ENCODE measurements around the gene MCU.
"Not testable (repeated sequence)": the region's sequence is repeated elsewhere in the genome, so short reads cannot be mapped to it uniquely, and the experiment has no call there.

The MCU gene

GRCh38 chr10:72686430-72686829 lies 5.5 kb upstream of the MCU start:
- DNase-seq (ENCODE audit: low read depth, low spot score), result not testable (repeated sequence)

- no peak for DNase-seq (ENCODE audit: low read depth, low spot score)
These were observed 4.9 kb upstream of the MCU start for GRCh38 chr10:72687035-72687434.

DNA sequence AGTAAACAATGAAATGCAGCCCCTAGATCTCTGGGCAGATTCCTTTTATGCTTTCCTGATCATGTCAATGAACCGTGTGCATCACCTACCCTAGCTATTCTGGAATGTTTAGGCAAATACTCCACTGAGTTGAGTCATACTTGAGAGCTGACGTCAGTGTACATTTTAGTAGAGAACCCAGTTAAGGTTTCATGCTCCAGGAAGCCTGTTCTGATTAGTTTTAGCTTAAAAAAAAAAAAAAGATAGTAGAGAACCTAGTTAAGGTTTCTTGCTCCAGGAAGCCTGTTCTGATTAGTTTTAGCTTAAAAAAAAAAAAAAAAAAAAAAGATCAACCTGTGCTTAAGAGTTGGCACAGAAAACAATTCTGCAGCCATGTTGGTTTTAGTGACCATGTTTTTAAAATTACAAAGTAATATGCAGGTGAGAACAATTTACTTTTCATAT lies 3.7 kb upstream of the MCU start:
- DNase-seq (ENCODE audit: low read depth, low spot score), result peak; percentile 89

DNA sequence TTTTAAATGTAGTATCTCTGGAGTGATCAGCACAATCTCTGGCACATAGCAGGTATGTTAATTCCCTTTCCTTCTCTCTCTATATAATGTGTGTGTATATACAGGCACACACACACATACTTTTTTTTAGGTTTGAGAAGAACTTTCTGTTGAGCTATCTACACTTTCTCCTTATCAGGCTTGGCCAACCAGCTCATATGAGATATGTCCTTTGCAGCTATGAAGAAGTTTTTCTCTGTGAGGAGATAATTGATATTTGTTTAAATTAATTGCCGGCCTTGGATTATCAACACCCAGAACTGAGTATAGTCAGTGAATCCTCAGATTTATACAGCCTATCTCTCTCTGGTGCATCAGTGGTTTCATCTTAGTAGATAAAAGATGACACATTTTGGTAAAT lies 2.3 kb upstream of the MCU start:
- no peak for DNase-seq (ENCODE audit: low read depth, low spot score)

DNA sequence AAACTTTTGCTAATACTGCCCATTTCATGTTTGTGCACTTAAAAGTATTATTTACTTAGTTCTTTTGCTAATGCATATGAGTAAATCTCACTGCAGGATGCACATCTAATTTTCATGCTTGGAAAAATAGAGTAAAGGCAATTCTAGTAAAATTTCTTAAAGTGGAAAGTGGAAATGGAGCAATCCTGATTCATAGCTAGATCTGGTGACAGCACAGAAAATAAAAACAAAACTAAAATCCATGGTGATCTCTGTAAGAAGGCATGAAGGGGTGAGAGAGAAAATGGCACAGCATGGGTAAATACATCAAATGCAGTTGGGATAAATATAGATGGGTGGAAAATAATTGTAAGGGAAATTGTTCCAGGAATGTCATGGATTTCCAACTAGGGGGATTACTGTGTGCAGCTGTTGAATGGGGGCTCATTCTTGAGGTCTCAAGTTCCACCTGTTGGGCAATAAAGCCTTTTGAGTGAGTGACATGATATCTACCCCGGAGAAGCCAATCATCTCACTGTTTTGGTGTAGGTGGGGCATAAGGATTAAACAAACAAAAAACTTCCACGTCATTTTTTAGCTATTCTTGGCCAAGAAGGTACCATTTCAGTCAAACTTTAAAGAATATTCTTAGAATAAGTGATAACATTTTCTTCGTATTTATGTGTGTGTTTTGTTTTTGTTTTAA lies 1.7 kb upstream of the MCU start:
- no peak for DNase-seq (ENCODE audit: low read depth, low spot score)

DNA sequence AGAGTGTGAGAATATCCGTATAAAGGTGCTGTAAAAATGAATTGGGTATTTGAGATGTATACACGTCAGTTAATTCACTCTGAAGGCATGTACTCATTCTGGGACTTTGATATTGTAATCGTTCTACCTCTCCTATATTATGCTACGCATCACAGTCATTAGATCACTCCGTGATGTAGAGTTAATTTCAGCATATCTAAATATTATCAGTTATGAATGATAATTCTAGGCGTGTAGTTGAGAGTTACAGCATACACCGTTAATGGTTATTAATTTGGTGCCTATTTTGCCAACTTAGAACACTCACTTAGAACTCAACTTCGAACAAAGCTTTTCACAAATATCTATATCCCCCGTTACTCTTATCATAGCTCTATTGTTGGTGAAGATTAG lies 477 bp upstream of the MCU start:
- DNase-seq (ENCODE audit: low read depth, low spot score), result no peak

DNA sequence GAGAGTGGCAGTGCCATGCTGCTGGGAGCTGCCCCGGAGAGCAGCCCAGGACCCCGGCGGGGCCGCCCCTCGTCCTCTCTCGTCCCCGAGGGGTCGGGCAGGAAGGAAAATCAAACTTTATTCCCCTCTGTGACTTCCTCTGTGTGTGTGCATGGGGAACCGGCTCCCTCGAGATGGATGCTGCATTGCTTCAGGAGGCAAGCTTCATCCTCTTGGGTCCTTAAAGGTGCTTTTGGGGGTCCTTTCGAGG lies 726 bp downstream of the MCU start:
- DNase-seq (ENCODE audit: low read depth, low spot score), result no peak

GRCh38 chr10:72692994-72693781 lies 1.2 kb downstream of the MCU start:
- DNase-seq (ENCODE audit: low read depth, low spot score), result peak; percentile 52

GRCh38 chr10:72694476-72695369 lies 2.8 kb downstream of the MCU start:
- peak; percentile 56 for DNase-seq (ENCODE audit: low read depth, low spot score)

DNA sequence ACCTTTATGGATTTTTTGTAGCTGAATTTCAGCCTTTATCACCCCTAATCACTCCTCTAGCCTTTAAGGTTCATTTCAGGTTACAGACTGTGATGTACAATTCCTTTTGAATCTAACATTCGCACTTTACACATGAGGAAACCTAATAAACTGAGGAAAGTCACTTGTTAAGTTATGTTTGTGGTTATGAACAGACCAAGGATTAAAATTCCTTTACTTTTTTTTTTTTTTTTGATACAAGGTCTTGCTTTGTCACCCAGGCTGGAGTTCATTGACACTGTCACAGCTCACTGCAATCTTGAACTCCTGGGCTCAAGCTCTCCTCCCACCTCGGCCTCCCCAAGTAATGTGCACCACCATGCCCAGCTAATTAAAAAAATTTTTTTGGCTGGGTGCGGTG lies 3.6 kb downstream of the MCU start:
- DNase-seq (ENCODE audit: low read depth, low spot score), result peak; percentile 35

GRCh38 chr10:72697716-72698115 lies 5.8 kb downstream of the MCU start:
- no peak for DNase-seq (ENCODE audit: low read depth, low spot score)

- not testable (repeated sequence) for DNase-seq (ENCODE audit: low read depth, low spot score)
These were observed 10.5 kb downstream of the MCU start for GRCh38 chr10:72702465-72702864.

- DNase-seq (ENCODE audit: low read depth, low spot score), result peak; percentile 37
These were observed 11.1 kb downstream of the MCU start for GRCh38 chr10:72702868-72703581.

DNA sequence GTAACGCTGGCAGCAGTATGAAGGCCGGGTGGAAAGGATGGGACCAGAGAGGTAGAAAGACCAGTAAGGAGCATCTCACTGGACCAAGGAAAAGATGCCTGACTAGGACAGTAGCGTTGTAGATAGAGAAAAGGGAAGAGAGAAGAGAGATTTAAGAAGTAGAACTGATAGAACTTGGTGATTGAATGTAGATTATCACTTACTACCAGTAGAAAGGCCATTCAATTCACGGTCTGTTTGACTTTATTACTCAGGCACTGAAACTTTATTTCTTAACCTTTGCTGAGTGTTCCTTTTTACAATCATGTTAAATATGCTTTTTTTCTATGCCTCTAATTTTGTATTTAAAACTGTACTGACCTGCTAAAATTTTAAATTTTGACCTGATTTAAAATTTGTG lies 12.2 kb downstream of the MCU start:
- no peak for DNase-seq (ENCODE audit: low read depth, low spot score)

GRCh38 chr10:72709041-72709440 lies 17.1 kb downstream of the MCU start:
- DNase-seq (ENCODE audit: low read depth, low spot score), result peak; percentile 34

- peak; percentile 43 for DNase-seq (ENCODE audit: low read depth, low spot score)
These were observed 20.2 kb downstream of the MCU start for GRCh38 chr10:72712136-72712535.

DNA sequence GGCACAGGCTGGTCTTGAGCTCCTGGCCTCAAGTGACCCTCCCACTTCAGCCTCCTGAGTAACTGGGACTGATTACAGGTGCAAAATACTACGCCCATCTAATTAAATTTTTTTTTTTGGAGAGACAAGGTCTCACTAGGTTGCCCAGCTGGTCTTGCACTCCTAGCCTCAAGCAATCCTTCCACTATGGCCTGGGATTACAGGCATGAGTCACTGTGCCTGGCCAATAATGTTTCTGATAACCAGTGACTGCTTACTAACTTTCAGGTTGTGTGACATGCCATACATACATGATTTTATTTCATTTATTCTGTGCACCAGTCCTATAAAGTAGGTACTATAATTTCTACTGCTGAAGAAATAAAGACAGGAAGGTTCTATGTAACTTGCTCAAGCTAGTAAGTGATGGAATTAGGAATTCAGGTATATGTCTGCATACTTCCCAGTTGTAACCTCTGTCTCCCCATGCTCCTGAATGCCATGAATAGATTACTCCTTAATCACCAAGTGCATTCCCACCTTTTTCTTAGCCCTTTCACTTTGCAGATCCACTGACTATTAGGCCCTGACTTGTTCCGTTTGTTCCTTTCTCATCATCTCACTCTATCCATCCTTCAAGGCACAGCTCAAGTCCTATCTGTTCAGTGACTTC lies 28.1 kb downstream of the MCU start:
- peak; percentile 40 for DNase-seq (ENCODE audit: low read depth, low spot score)

GRCh38 chr10:72720814-72721660 lies 29.1 kb downstream of the MCU start:
- no peak for DNase-seq (ENCODE audit: low read depth, low spot score)

DNA sequence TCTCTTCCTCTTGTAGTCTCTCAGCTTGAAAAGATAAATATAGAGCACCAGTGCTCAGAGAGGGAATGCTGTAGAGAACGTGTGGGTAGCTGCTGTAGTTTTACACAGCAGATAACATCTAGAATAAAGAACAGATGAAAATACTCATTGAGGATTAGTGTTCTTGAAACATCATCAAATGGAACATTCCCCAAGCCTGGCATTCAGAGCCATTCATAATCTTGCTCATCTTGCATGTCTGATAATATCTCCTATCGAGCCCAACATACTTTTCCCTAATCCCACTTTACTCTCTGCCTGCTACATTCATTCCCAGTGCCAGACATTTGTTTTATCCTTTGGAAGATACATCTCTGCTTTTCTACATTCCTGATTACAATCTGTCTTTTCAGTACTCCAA lies 35.2 kb downstream of the MCU start:
- no peak for DNase-seq (ENCODE audit: low read depth, low spot score)

DNA sequence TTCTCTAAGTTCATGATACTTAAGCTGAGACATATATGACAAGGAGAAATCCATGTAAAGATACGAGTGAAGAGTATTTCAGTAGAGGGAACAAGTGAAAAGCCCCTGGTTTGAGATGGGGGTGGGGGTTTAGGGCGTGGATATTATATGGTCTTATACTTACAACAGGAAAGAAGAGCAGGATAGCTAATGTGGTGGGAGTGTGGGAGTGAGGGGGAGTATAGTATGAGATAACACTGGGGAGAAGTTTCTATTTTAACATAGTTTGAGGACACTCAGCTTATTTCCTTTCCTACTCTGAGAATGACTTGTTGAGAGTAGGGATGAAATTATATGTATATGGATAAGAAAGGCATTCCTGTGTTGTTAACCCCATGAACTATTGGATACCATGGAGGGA lies 36.5 kb downstream of the MCU start:
- no peak for DNase-seq (ENCODE audit: low read depth, low spot score)
